ENCODE measurements around the gene CRTC3.
"Not testable (repeated sequence)": the region's sequence is repeated elsewhere in the genome, so short reads cannot be mapped to it uniquely, and the experiment has no call there.

Gene CRTC3

DNA sequence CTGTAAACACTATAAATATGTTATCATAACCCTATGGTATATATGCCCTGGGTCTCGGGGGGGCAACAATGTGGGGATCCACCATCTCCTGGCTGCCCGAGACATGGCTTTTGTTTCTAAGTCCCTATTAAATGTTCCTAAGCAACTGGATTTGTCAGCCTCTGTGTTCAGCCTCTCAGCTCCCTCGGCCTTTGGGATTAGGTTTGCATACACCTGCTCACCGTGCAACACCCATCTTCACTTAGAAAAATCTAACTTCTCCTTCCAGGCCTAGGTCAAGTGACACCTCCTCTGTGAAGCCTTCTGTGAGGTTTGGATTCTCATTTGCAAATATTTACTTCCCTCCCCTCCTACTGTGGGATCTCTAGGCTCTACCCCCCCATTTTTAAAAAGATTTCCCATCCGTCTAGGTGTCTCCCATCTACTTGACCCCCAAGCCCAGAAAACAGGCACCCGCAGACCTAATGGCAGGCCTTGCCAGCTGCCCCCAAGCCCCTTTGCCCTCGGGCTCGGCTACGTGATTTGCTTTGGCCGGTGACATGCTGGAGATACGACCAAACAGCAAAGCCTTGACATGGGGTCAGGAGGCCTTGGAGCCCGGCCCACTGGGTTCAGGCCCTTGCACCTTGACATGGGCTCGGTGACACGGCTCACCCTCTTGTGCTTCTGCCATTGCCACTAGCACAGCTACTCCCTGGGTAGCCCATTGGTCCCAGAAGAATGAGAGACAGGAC lies 121.4 kb downstream of the CRTC3 start:
- no peak for DNase-seq (ENCODE audit: low spot score)

- DNase-seq (ENCODE audit: low spot score) = no peak
Measured at GRCh38 chr15:90654233-90655136, 124.8 kb downstream of the CRTC3 start.

DNA sequence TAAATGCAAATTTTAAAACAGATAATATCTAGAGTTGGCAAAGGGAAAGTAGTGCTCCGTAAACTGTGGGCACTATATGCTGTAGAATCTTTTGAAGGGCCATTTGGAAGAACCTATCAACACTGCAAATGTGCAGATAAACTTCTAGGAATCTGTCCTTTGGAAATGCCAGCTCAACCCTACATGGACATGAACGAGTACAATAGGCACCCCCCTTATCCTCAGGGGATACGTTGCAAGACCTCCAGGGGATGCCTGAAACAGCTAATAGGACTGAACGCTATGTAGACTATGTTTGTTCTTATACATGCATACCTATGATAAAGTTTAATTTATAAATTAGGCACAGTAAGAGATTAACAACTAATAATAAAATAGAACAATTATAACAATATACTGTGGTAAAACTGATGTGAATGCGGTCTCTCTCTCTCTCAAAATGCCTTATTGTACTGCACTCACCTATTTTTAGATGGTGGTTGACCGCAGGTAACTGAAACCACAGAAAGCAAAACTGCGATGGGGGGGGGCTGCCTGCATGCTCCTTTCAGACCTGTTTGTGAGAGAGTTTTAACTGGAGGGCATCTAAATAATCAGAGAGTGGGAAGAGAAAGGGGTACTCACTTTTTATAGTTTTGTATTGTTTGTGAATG lies 127.9 kb downstream of the CRTC3 start:
- not testable (repeated sequence) for DNase-seq (ENCODE audit: low spot score)

- no peak for DNase-seq (ENCODE audit: low spot score)
Measured at GRCh38 chr15:90659481-90659880, 129.8 kb downstream of the CRTC3 start.

DNA sequence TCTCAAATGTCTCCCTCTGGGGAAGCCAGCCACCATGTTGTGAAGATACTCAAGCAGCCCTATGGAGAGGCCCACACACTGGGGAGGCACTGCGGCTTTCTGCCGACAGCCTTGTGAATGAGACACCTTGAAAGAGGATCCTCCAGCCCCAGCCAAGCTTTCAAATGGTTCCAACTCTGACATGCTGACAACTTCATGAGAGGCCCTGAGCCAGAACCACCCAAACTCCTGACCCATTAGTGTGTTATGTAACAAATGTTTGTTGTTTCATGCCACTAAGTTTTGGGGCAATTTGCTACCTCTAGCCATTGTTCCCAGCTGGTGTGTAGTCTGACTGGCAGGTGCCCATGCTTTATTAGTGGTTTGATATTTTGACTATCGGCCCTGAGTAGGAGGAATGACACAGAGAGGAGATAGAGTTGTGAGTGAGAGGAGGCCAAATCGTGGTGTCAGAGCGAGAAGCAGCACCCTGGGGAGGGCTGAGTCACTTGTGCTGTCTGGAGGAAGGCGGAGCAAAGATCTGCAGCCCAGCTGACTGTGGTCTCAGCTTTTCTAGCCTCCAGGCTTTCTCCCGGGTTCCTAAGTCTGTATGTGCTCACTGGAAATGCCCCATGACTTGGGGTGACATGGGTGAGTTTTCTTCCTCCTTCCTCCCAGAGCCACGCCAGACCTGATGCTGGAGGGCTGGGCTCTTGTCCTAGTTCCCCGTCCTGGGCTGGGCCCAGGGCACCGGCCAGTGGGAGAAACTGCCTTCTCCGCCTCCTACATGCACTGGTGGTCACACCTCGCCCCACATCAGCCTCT lies 130.7 kb downstream of the CRTC3 start:
- peak; percentile 90 for DNase-seq (ENCODE audit: low spot score)

- not testable (repeated sequence) for DNase-seq (ENCODE audit: low spot score)
Measured at GRCh38 chr15:90660999-90661330, 131.2 kb downstream of the CRTC3 start.

DNA sequence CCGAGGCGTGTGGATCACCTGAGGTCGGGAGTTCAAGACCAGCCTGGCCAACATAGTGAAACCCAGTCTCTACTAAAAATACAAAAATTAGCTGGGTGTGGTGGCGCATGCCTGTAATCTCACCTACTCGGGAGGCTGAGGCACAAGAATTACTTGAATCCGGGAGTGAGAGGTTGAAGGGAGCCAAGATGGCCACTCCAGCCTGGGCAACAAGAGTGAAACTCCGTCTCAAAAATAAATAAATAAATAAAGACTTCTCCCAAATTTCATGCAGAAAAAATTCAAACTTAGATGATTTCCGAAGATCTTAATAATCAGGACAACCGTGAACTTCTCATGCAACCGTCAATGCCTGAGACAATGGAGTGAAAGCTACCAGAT lies 134.3 kb downstream of the CRTC3 start:
- DNase-seq (ENCODE audit: low spot score) = not testable (repeated sequence)

- no peak for DNase-seq (ENCODE audit: low spot score)
Measured at GRCh38 chr15:90664650-90665287, 135.0 kb downstream of the CRTC3 start.

DNA sequence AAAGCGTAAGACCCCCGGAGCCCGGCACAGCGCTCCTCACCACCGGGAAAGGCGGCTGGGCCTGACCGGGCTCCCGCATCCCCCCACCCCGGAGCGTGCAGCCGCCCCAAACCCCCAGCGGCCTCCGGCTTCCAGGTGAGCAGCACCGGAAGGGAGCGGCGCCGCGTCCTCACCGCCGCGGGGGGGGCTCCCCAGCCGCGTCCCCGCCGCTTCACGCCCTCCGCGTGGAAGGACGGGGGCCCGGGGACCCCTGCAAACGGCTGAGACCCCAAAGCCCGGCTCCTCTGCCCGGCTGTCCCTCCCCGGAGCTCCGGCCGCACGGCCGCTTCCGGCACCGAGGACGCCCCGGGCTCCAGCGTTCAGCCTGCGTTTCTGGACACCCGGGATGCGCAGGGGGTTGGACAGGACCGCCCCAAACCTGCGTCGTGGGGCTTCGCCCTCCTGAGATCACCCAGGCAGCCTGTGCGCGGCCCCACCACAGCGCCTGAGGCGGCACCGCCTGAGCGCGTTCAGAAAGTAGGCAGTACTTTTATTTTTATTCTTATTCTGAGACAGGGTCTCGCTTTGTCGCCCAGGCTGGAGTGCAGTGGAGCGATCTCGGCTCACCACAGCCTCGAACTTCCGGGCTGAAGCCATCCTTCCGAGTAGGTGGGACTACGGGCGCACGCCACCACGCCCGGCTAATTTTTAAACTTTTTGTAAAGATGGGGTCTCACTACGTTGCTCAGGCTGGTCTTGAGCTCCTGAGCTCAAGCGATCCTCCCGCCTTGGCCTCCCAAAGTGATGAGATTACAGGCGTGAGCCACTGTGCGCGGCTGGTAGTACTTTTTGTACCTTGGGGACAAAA lies 135.8 kb downstream of the CRTC3 start:
- peak; percentile 68 for DNase-seq (ENCODE audit: low spot score)

- DNase-seq (ENCODE audit: low spot score) = no peak
Measured at GRCh38 chr15:90666135-90666909, 136.6 kb downstream of the CRTC3 start.

- DNase-seq (ENCODE audit: low spot score) = no peak
Measured at GRCh38 chr15:90667073-90667754, 137.5 kb downstream of the CRTC3 start.

DNA sequence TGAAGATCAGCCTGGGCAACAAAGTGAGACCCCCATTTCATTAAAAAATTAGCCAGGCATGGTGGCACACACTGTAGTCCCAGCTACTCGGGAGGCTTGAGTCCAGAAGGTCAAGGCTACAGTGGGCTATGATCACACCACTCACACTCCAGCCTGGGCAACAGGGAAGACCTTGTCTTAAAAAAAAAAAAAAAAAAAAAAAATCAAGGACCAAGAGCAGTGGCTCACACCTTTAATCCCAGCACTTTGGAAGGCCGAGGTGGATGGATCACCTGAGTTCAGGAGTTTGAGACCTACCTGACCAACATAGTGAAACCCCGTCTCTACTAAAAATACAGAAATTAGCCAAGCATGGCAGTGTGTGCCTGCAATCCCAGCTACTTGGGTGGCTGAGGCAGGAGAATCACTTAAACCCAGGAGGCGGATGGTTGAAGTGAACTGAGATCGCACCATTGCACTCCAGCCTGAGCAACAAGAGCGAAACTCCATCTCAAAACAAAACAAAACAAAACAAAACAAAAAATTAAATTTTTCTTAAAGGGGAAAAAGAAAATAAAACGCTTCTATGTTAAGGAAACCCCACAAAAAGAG lies 138.1 kb downstream of the CRTC3 start:
- DNase-seq (ENCODE audit: low spot score) = not testable (repeated sequence)

- DNase-seq (ENCODE audit: low spot score) = not testable (repeated sequence)
Measured at GRCh38 chr15:90670631-90671030, 140.9 kb downstream of the CRTC3 start.

- no peak for DNase-seq (ENCODE audit: low spot score)
Measured at GRCh38 chr15:90671216-90671615, 141.5 kb downstream of the CRTC3 start.

GRCh38 chr15:90673357-90673756 lies 143.6 kb downstream of the CRTC3 start:
- DNase-seq (ENCODE audit: low spot score) = not testable (repeated sequence)

- DNase-seq (ENCODE audit: low spot score) = no peak
Measured at GRCh38 chr15:90674476-90674875, 144.8 kb downstream of the CRTC3 start.

DNA sequence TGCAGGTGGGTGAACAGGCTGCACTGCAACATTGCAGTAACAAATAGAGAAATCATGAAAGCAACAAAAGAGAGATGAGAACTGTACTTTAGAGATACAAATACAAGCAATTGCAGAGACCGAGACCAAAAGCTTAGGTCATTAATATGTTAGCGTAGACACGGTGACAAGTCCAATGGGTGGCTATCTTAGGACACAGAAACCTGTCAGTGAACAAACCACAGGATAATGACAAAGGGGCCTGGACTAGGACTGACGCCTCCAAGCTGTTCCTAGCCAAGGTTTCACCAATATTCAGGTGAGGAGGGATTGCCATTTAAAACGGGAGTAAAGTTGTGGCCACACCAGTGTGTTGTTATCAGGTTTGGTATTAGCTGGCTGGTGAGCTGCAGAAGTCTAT lies 145.7 kb downstream of the CRTC3 start:
- DNase-seq (ENCODE audit: low spot score) = no peak
